ENCODE results near the gene BATF. TPM values are rescaled to one million over a fixed set of nuclear protein-coding genes. Genes with fewer than 3 reads are reported as not detected.

The BATF gene
- total RNA-seq, 1 donor from 2014 or later: 213 TPM

DNA sequence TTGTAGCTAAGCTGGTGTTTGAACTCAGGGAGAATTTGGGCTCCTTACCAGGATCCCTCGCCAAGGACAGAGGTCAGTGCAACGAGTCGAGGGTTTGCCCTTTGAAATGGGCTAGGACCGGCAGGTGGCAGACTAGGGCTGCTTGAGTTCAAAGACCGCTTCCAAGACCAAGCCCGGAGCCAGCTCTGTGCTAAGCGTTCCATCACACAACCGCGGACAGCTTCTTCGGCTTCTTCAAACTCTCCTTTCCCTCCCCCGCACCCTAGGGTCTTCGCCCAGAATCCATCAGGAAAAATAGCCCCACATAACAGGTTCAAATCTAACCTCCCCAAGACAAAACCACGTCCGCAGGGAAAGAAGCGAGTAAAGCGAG lies 55.4 kb downstream of the BATF start:
- Mint-ChIP-seq H3K9me3 (no peaks in the 10 kb centered on the region), H3K27me3 (ENCODE audit: insufficient read depth) (peaks cover 7% of the 10 kb centered on the region), H3K27ac (peak overlapping the region; percentile 71), H3K36me3 (ENCODE audit: low read depth) (no peaks in the 10 kb centered on the region), H3K4me1 (ENCODE audit: low read depth) (peaks cover 22% of the 10 kb centered on the region), H3K4me3 (peak overlapping the region; percentile 83)
- intact Hi-C loops (cut with micrococcal nuclease): loop anchor here (1.0 kb wide), 3 partner anchors 35 to 404 kb away; partner anchors contain the start of gene TGFB3
- peak; percentile 61 for DNase-seq (ENCODE audit: low spot score)

GRCh38 chr14:75578102-75578785 lies 56.0 kb downstream of the BATF start, which contains the start of gene FLVCR2:
Gene FLVCR2 (plus strand): TSS chr14:75578620. CDS start chr14:75578973, 353 bp downstream.
- Mint-ChIP-seq H3K9me3 (no peaks in the 10 kb centered on the region), H3K36me3 (ENCODE audit: low read depth) (no peaks in the 10 kb centered on the region), H3K4me3 (peak within 1 kb of the TSS; percentile 83), H3K4me1 (ENCODE audit: low read depth) (peaks cover 22% of the 10 kb centered on the region), H3K27me3 (ENCODE audit: insufficient read depth) (peaks cover 7% of the 10 kb centered on the region), H3K27ac (peak within 1 kb of the TSS; percentile 71)
- intact Hi-C loops (cut with micrococcal nuclease): loop anchor here (1.0 kb wide), 1 partner anchor 36 kb away; no protein-coding TSS in a partner anchor
- DNase-seq (ENCODE audit: low spot score): peak; percentile 32

DNA sequence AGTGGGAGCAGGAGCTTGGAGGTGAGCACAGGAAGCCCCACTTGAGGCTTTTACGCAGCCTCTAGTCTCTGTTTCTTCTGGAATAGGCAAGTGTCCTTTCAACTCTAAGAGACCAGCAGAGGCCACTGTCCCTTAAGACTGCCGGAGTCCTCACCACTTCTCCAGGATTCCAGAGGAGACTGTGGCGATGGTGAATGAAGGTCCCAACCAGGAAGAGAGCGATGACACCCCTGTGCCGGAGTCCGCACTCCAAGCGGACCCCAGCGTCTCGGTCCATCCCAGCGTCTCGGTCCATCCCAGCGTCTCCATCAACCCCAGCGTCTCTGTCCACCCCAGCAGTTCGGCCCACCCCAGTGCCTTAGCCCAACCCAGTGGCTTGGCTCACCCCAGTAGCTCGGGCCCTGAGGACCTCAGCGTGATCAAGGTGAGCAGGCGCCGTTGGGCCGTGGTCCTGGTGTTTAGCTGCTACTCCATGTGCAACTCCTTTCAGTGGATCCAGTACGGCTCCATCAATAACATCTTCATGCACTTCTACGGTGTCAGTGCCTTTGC lies 56.6 kb downstream of the BATF start:
- no peaks in the 10 kb centered on the region for H3K36me3 Mint-ChIP-seq (ENCODE audit: low read depth)
- no peak overlapping the region for H3K27ac Mint-ChIP-seq
- H3K27me3 Mint-ChIP-seq (ENCODE audit: insufficient read depth): peaks cover 7% of the 10 kb centered on the region
- H3K9me3 Mint-ChIP-seq: no peaks in the 10 kb centered on the region
- peaks cover 22% of the 10 kb centered on the region for H3K4me1 Mint-ChIP-seq (ENCODE audit: low read depth)
- intact Hi-C loops (cut with micrococcal nuclease): loop anchor here (1.0 kb wide), 1 partner anchor 37 kb away; no protein-coding TSS in a partner anchor
- DNase-seq (ENCODE audit: low spot score): no peak
- H3K4me3 Mint-ChIP-seq: peak overlapping the region; percentile 83

GRCh38 chr14:75579338-75579864 lies 57.1 kb downstream of the BATF start:
- Mint-ChIP-seq H3K36me3 (ENCODE audit: low read depth) (no peaks in the 10 kb centered on the region), H3K27me3 (ENCODE audit: insufficient read depth) (peaks cover 7% of the 10 kb centered on the region), H3K9me3 (no peaks in the 10 kb centered on the region), H3K27ac (peak overlapping the region; percentile 11), H3K4me1 (ENCODE audit: low read depth) (peaks cover 22% of the 10 kb centered on the region), H3K4me3 (peak overlapping the region; percentile 83)
- intact Hi-C loops (cut with micrococcal nuclease): no loop called here
- no peak for DNase-seq (ENCODE audit: low spot score)

- intact Hi-C loops (cut with micrococcal nuclease): no loop called here
- H3K36me3 Mint-ChIP-seq (ENCODE audit: low read depth): no peaks in the 10 kb centered on the region
- peak overlapping the region; percentile 83 for H3K4me3 Mint-ChIP-seq
- DNase-seq (ENCODE audit: low spot score): no peak
- H3K27ac Mint-ChIP-seq: no peak overlapping the region
- H3K4me1 Mint-ChIP-seq (ENCODE audit: low read depth): peaks cover 22% of the 10 kb centered on the region
- H3K9me3 Mint-ChIP-seq: no peaks in the 10 kb centered on the region
- peaks cover 7% of the 10 kb centered on the region for H3K27me3 Mint-ChIP-seq (ENCODE audit: insufficient read depth)
Measured at GRCh38 chr14:75579882-75580281, 57.6 kb downstream of the BATF start.

DNA sequence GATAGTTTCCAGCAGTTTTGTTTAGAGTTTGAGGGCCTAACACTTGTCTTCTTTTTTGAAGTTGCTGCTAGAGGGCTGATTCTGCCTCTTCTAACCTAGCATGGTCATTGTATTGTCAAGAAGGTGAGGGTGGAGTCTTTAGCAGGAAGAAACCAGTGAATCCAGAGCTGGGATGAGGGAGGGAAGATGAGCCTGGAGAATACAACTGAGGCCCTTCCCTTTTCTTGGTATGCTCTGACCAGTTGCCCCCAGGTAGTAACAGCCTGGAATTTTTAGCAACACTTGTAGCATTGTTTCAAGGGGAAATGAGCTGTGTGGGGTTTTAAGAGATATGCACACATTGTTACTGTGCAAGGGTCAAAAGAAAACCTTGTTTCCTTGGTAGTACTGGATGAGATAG lies 65.1 kb downstream of the BATF start:
- DNase-seq (ENCODE audit: low spot score): no peak
- Mint-ChIP-seq H3K27ac (no peak overlapping the region), H3K9me3 (no peaks in the 10 kb centered on the region), H3K27me3 (ENCODE audit: insufficient read depth) (peaks cover 6% of the 10 kb centered on the region), H3K4me3 (no peak overlapping the region), H3K4me1 (ENCODE audit: low read depth) (no peaks in the 10 kb centered on the region), H3K36me3 (ENCODE audit: low read depth) (no peaks in the 10 kb centered on the region)
- intact Hi-C loops (cut with micrococcal nuclease): no loop called here

DNA sequence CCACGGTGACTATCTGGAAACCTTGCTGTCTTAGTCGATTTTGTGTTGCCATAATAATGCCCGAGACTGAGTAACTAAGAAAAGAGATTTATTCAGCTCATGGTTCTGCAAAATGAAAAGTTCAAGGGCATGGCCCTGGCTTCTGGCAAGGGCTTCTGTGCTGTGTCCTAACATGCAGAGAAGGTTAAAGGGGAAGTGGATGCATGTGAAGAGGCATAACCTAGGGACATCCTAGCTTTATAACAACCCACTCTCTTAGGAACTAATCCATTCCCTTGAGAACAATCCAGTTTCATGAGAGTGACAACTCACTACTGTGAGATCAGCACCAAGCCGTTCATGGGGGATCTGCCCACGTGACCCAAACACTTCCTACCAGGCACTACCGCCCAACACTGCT lies 67.7 kb downstream of the BATF start:
- Mint-ChIP-seq H3K9me3 (no peaks in the 10 kb centered on the region), H3K27me3 (ENCODE audit: insufficient read depth) (peaks cover 1% of the 10 kb centered on the region), H3K36me3 (ENCODE audit: low read depth) (peaks cover 1% of the 10 kb centered on the region), H3K4me3 (no peak overlapping the region), H3K27ac (no peak overlapping the region), H3K4me1 (ENCODE audit: low read depth) (no peaks in the 10 kb centered on the region)
- no peak for DNase-seq (ENCODE audit: low spot score)
- intact Hi-C loops (cut with micrococcal nuclease): no loop called here

DNA sequence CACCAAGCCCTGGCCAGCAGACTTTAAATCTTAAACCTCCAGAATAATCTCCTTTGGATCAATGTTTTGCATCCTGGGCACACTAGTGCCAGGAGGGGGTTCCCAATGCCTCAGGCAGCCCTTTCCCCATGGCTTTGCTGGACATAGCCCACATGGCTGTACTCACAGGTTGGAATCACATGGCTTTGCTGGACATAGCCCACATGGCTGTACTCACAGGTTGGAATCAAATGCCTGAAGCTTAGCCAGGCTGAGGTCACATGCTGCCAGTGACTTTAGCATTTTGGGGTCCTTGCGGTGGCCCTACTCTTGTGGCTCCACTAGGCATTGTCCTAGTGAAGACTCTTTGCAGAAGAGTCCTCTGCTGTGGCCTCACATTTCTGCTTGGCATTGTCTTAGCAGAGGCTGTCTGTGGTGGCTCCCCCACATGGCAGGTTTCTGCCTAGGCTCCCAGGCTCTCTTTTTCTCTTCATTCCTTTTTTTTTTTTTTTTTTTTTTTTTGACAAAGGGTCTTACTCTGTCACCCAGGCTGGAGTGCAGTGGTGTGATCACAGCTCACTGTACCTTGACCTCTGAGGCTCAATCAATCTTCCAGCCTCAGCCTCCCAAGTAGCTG lies 69.2 kb downstream of the BATF start:
- intact Hi-C loops (cut with micrococcal nuclease): no loop called here
- no peaks in the 10 kb centered on the region for H3K27me3 Mint-ChIP-seq (ENCODE audit: insufficient read depth)
- DNase-seq (ENCODE audit: low spot score): no peak
- H3K4me1 Mint-ChIP-seq (ENCODE audit: low read depth): no peaks in the 10 kb centered on the region
- no peak overlapping the region for H3K4me3 Mint-ChIP-seq
- H3K27ac Mint-ChIP-seq: no peak overlapping the region
- no peaks in the 10 kb centered on the region for H3K9me3 Mint-ChIP-seq
- H3K36me3 Mint-ChIP-seq (ENCODE audit: low read depth): peaks cover 1% of the 10 kb centered on the region

DNA sequence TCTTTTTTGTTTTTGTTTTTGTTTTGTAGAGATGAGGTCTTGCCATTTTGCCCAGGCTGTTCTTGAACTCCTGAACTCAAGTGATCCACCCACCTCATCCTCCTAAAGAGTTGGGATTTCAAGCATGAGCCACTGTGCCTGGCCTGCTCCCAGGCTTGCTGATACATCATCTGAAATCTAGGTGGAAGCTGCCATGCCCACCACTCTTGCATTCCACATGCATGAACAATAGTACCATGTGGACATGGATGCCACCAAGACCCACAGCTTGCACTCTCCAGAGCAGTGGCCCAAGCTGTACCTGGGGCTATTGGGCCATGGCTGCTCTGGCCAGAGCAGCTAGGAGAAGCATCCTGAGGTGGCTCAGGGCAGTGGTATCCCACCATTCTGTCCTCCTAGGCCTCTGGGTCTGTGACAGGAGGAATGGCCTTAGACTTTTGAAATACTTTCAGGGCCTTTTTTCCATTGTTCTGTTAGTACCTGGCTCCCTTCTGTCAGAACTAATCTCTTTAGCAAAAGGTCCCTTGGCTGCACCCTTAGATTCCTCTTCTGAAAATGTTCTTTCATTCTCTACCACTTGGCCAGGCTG lies 69.8 kb downstream of the BATF start:
- Mint-ChIP-seq H3K36me3 (ENCODE audit: low read depth) (peaks cover 1% of the 10 kb centered on the region), H3K4me1 (ENCODE audit: low read depth) (no peaks in the 10 kb centered on the region), H3K27ac (no peak overlapping the region), H3K27me3 (ENCODE audit: insufficient read depth) (no peaks in the 10 kb centered on the region), H3K9me3 (no peaks in the 10 kb centered on the region), H3K4me3 (no peak overlapping the region)
- DNase-seq (ENCODE audit: low spot score): no peak
- intact Hi-C loops (cut with micrococcal nuclease): no loop called here

DNA sequence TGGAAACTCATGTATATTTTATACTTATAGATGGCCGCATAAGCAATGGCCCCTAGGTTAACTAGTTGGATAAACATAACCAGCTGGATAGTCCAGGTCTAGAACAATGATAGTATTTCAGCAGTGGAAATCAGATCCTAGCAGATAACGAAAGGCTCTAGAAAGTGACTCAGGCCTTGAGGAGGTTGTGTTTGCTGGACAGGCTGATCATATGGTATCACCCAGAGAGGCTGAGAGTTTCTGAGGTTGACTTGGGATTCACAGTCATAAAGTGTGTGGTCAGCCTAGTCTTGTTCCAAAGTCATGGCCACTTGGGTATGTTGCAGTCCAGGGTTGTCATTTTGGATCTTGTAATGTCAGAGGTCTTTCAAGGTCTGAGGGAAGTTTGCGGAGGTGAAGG lies 73.0 kb downstream of the BATF start:
- DNase-seq (ENCODE audit: low spot score): no peak
- H3K9me3 Mint-ChIP-seq: no peaks in the 10 kb centered on the region
- H3K4me3 Mint-ChIP-seq: no peak overlapping the region
- H3K4me1 Mint-ChIP-seq (ENCODE audit: low read depth): no peaks in the 10 kb centered on the region
- peaks cover 3% of the 10 kb centered on the region for H3K27me3 Mint-ChIP-seq (ENCODE audit: insufficient read depth)
- H3K36me3 Mint-ChIP-seq (ENCODE audit: low read depth): peaks cover 1% of the 10 kb centered on the region
- H3K27ac Mint-ChIP-seq: no peak overlapping the region
- intact Hi-C loops (cut with micrococcal nuclease): no loop called here

Data from activated T-helper 1 cell treated with anti-CD3 and anti-CD28 coated beads, Interleukin-12 subunit alpha, Interleukin-12 subunit beta, Interleukin-2, Interleukin-4 antibody, amounts not matched to agents 30 ng/mL and 10 ng/mL and 1 ng/mL, durations not matched to agents 14 hours and 24 hours and 36 hours (primary cell).